GM10248 (cell line): Measurements from ENCODE around the gene SLC19A2.
A peak's percentile ranks its signal among the peaks of the same experiment; 100 is the strongest.
"Not testable (repeated sequence)": the region's sequence is repeated elsewhere in the genome, so short reads cannot be mapped to it uniquely, and the experiment has no call there.

ENCODE experiments used
- CTCF ChIA-PET: fragments of 300-600 bp; sonication (Branson Sonifier 250); formaldehyde crosslinking; extraction: SDS; loops from one replicate; lab custom pipeline; 2021; ENCODE audit warnings: antibody characterized with exemption; lab: Yijun Ruan, JAX
- POLR2A ChIA-PET: fragments of 350-650 bp; sonication (Branson Sonifier 250); formaldehyde crosslinking; extraction: SDS; loops from one replicate; lab custom pipeline; 2020; ENCODE audit warnings: antibody characterized with exemption; lab: Yijun Ruan, JAX
- DNase-seq: peaks from one replicate; pipeline ENCODE4 v3.0.0; 2012; ENCODE audit errors: extremely low spot score
- CTCF ChIP-seq: IDR thresholded peaks from 2 replicates; pipeline ENCODE4 v1.5.1; 2012; ENCODE audit warnings: mild to moderate bottlenecking, low read depth; ENCODE audit errors: extremely low read depth, missing control alignments, control extremely low read depth

SLC19A2 gene

GRCh38 chr1:169485431-169486280 is at the start of gene SLC19A2:
Gene SLC19A2 (minus strand): TSS chr1:169485944. CDS start chr1:169485766, 178 bp downstream.
- peak; percentile 98 for DNase-seq
- POLR2A ChIA-PET: interaction anchor here (0.7 kb wide), 1 partner anchor 14 kb away, joined by 3 read pairs; no protein-coding TSS in a partner anchor
- CTCF ChIA-PET: interaction anchor here (1.2 to 1.8 kb wide), 2 partner anchors 10 to 20 kb away, joined by 4 to 5 read pairs; no protein-coding TSS in a partner anchor

GRCh38 chr1:169534653-169535052 is 48.9 kb upstream of the SLC19A2 start:
- CTCF ChIA-PET: interaction anchor here (4.3 kb wide), 1 partner anchor 13 kb away, joined by 14 read pairs; no protein-coding TSS in a partner anchor
- POLR2A ChIA-PET: no interaction called here
- TF ChIP-seq CTCF: no peak
- DNase-seq: no peak

More at GRCh38 chr1:169485431-169486280, at the start of gene SLC19A2:
- no peak for TF ChIP-seq CTCF

GRCh38 chr1:169533528-169534190 is 47.9 kb upstream of the SLC19A2 start:
- POLR2A ChIA-PET, DNase-seq, CTCF ChIA-PET: not testable (repeated sequence)

GRCh38 chr1:169530448-169530847 is 44.7 kb upstream of the SLC19A2 start:
- POLR2A ChIA-PET: no interaction called here
- CTCF ChIA-PET: interaction anchor here (0.9 to 1.6 kb wide), 3 partner anchors 9 to 16 kb away, joined by 3 to 5 read pairs (median 3); no protein-coding TSS in a partner anchor
- DNase-seq: no peak
- no peak for TF ChIP-seq CTCF

- TF ChIP-seq CTCF: no peak
- ChIA-PET CTCF (interaction anchor here (1.0 to 1.3 kb wide), 3 partner anchors 16 to 18 kb away, joined by 3 to 4 read pairs (median 3); no protein-coding TSS in a partner anchor), POLR2A (no interaction called here)
- no peak for DNase-seq
Measured at GRCh38 chr1:169529068-169529642, 43.4 kb upstream of the SLC19A2 start.

GRCh38 chr1:169528215-169529067 is 42.7 kb upstream of the SLC19A2 start:
- ChIA-PET POLR2A (no interaction called here), CTCF (interaction anchor here (1.0 to 1.3 kb wide), 3 partner anchors 17 to 18 kb away, joined by 3 to 4 read pairs (median 3); no protein-coding TSS in a partner anchor)

More at GRCh38 chr1:169528215-169529067, 42.7 kb upstream of the SLC19A2 start:
- DNase-seq: no peak
- no peak for TF ChIP-seq CTCF
